ENCODE measurements around the gene SPRR2D.
"Not testable (repeated sequence)": the region's sequence is repeated elsewhere in the genome, so short reads cannot be mapped to it uniquely, and the experiment has no call there.

SPRR2D gene

DNA sequence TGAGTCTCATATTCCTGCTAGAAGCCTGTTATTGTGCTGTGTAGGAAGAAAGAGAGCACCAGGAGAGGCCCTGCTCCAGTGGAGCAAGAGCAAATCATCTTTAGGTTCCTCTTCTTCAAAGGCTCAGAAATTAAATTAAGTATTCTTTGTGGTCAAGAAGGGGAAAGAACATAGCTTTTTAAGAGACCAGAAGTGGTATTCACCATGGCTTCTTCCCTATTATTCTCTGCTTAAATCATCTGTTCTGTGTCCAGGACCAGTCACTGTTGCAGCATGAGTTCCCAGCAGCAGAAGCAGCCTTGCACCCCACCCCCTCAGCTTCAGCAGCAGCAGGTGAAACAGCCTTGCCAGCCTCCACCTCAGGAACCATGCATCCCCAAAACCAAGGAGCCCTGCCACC is 8.8 kb downstream of the SPRR2D start:
- TF ChIP-seq, protein P1, sequence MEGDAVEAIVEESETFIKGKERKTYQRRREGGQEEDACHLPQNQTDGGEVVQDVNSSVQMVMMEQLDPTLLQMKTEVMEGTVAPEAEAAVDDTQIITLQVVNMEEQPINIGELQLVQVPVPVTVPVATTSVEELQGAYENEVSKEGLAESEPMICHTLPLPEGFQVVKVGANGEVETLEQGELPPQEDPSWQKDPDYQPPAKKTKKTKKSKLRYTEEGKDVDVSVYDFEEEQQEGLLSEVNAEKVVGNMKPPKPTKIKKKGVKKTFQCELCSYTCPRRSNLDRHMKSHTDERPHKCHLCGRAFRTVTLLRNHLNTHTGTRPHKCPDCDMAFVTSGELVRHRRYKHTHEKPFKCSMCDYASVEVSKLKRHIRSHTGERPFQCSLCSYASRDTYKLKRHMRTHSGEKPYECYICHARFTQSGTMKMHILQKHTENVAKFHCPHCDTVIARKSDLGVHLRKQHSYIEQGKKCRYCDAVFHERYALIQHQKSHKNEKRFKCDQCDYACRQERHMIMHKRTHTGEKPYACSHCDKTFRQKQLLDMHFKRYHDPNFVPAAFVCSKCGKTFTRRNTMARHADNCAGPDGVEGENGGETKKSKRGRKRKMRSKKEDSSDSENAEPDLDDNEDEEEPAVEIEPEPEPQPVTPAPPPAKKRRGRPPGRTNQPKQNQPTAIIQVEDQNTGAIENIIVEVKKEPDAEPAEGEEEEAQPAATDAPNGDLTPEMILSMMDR (IDR thresholded peaks at IDR 0.05; ENCODE audit: low read depth, low read length) = no peak
- no peak for DNase-seq (ENCODE audit: extremely low read depth, low read depth)

DNA sequence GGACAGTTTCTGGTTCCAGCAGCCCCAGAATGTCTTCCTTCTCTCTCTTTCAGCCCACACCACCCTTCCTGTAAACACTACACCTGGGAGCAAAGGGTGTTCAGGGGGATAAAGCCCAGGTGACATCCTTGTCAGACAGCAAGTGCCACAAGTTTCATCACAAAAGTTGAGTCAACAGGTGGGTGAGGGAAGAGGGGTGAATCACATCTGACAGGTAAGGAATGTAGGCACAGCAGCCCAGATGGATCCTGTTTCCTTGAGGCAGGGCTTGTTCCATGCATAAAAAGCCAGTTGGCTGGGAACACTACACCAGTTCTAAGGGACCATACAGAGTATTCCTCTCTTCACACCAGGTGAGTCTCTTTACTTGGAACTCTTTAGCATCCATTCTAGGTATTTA is 10.0 kb downstream of the SPRR2D start, which contains the start of gene SPRR1B:
Gene SPRR1B, plus strand, starts transcription at position 309 of the 400 bp plus-strand sequence. CDS start 1,143 bp downstream, outside the sequence.
- no peak for DNase-seq (ENCODE audit: extremely low read depth, low read depth)
- TF ChIP-seq, protein P1 (IDR thresholded peaks at IDR 0.05; ENCODE audit: low read depth, low read length) = no peak

DNA sequence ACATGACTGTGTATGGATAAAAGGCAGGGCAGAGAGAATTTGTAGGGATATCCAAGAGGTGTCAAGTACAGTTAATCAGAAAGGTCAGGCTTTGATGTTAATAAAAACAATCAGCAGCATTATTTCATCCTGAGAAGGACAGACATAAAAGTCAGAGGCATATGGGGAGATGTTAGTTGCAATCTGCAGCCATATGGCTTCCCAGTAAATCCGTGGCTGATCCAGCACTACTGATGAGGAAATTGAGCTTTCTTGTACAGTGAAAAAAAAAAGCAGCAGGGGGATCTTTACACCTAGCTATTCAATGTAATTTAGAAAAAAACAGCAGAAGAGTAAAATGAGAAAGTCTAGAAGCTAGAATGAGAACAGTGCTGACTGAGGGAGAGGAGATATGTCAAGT is 12.2 kb downstream of the SPRR2D start:
- no peak for DNase-seq (ENCODE audit: extremely low read depth, low read depth)
- TF ChIP-seq, protein P1 (IDR thresholded peaks at IDR 0.05; ENCODE audit: low read depth, low read length) = no peak

DNA sequence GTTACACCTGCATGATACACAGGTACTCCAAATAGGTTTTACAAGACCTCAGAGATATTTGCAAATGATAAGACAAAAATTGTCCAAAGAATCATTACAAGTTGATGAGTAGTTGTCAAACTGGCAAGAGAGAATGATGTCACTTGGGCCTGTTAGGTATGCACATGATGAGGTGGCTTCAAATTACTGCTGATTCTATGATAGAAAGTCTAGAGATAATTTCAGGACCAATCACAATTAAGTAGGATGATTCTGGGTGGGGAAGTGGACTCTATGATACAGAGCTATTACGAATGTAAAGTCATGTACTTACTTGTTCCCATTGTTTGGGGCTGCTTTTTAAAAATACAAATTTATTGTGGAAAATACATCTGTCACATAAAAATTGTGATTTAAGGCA is 15.1 kb downstream of the SPRR2D start:
- TF ChIP-seq, protein P1 (IDR thresholded peaks at IDR 0.05; ENCODE audit: low read depth, low read length) = no peak
- DNase-seq (ENCODE audit: extremely low read depth, low read depth) = no peak

DNA sequence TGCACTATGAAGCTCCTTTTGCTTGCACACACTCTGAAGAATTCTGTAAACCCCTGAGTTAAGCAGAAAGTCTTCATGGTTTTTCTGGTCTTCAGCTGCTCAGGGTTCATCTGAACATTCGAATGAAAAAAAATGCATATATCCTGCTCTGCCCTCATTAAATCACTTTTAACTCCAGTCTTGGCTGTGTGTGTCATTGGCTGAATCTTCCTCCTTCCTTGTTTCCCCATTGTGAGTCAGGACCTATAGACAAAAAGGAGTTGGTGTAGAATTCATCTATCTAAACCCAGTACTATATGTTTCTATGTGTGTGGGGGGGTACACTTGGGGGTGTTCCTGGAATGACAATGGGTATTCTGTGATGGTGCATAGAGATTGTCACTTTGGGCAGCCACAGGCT is 16.5 kb downstream of the SPRR2D start:
- TF ChIP-seq, protein P1 (IDR thresholded peaks at IDR 0.05; ENCODE audit: low read depth, low read length) = no peak
- DNase-seq (ENCODE audit: extremely low read depth, low read depth) = no peak

DNA sequence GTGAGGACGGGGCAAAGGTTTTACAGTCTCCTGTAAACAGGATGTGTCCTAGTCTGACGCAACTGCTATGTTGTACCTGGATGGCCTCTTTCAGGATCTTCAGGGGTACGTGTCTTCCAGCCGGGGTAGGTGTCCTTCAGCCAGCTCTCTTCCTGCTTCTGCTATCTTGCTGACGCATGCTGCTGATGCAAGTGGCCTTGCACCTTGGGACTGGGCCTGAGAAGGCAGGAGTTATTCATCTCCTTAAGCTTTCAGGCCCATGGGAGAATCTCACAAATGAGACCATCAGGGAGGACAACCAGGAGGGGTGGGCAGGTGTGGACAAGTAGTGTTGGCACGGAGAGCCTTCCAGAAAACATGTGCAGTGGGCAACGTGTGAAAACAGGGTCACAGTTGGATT is 17.8 kb downstream of the SPRR2D start:
- TF ChIP-seq, protein P1 (IDR thresholded peaks at IDR 0.05; ENCODE audit: low read depth, low read length) = no peak
- no peak for DNase-seq (ENCODE audit: extremely low read depth, low read depth)

DNA sequence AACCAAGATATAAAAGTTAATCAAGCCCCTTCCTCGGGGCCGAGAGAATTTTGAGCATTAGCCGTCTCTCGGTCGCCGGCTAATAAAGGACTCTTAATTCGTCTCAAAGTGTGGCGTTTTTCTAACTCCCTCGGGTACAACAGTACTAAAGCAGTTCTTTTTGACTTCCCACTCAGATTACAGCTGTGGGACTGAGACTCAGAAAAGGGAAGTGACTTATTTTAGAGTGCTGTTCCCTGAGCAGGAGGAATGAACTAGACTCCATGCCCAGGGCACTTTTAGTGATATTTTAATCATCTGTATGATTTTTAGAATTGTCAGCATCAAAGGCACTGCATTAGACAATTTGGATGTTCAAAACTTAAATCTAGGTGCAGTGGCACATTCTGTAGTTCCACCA is 18.6 kb downstream of the SPRR2D start:
- not testable (repeated sequence) for DNase-seq (ENCODE audit: extremely low read depth, low read depth)

DNA sequence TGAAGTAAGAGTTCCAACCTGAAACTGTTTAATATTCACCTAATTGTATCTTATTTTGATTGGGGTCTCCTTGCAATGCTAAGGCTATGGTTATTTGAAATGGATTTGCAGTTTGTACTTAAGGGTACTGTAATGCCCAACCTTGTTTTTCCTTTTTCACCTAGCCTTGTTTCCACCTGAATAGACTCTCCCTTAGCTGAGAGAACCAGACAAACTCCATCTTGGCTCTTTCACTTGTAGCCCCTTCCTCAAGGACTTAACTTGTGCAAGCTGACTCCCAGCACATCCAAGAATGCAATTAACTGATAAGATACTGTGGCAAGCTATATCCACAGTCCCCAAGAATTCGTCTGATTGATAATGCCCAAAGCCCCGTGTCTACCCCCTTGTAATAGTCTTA is 19.1 kb downstream of the SPRR2D start:
- DNase-seq (ENCODE audit: extremely low read depth, low read depth) = not testable (repeated sequence)

DNA sequence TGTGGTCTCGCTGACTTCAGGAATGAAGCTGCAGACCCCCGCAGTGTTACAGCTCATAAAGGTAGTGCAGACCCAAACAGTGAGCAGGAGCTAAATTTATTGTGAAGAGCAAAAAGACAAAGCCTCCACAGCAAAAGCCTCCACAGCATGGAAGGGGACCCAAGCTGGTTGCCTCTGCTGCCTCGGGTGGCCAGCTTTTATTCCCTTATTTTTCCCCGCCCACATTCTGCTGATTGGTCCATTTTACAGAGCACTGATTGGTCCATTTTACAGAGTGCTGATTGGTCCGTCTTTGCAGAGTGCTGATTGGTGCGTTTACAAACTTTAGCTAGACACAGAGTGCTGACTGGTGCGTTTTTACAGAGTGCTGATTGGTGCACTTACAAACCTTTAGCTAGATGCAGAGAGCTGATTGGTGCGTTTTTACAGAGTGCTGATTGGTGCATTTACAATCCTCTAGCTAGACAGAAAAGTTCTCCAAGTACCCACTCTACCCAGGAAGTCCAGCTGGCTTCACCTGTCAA is 29.6 kb downstream of the SPRR2D start:
- DNase-seq (ENCODE audit: extremely low read depth, low read depth) = not testable (repeated sequence)

All from AG09319 (cell line).